Right lobe of liver (tissue), 6 donors: ENCODE measurements around the gene FAM174B. TPM values are rescaled to one million over a fixed set of nuclear protein-coding genes. Genes with fewer than 3 reads are reported as not detected.
A peak's percentile ranks its signal among the peaks of the same experiment; 100 is the strongest.

Experiments used
- ATAC-seq, 4 donors: fragments of 200-7000 bp; cut with Tn5 transposase; one replicate each; pipeline ENCODE4 v1.9.1; 2020; ENCODE audit warnings: mild to moderate bottlenecking in 4 of 4, moderate library complexity in 4 of 4
- DNase-seq, 3 donors: peaks; one replicate each; pipeline ENCODE4 v3.0.0-alpha.2; 2020
- H3K27ac ChIP-seq, 3 donors: fragments of 200-600 bp; one replicate each; pipeline ENCODE4 v1.8.0; 2022
- H3K27me3 ChIP-seq, 2 donors: fragments of 200-600 bp; one replicate each; pipeline ENCODE4 v1.8.0; 2022
- H3K36me3 ChIP-seq, 4 donors: fragments of 200-600 bp; sonication (generic) in 1 of 4; one replicate each; pipeline versions ENCODE4 v1.5.1 to v1.8.0; 2017 to 2022; ENCODE audit warnings: control low read depth in 1 of 4
- H3K4me1 ChIP-seq, 4 donors: fragments of 200-600 bp; sonication (generic) in 1 of 4; one replicate each; pipeline versions ENCODE4 v1.5.1 to v1.8.0; 2017 to 2022; ENCODE audit warnings: control low read depth in 1 of 4
- H3K4me3 ChIP-seq, 3 donors: fragments of 200-600 bp; one replicate each; pipeline ENCODE4 v1.8.0; 2022
- H3K9me3 ChIP-seq, 4 donors: fragments of 200-600 bp; sonication (generic) in 1 of 4; one replicate each; pipeline versions ENCODE4 v1.5.1 to v1.8.0; 2017 to 2022; ENCODE audit warnings: control low read depth in 1 of 4
- POLR2A ChIP-seq: fragments of 450-650 bp; IDR thresholded peaks from one replicate; pipeline ENCODE4 v1.6.1; 2017; ENCODE audit warnings: antibody characterized with exemption, mild to moderate bottlenecking
- WGBS: methylation state at CpG from one replicate; pipeline ENCODE4 v1.1.6; 2018; ENCODE audit warnings: low coverage, low lambda C conversion rate; ENCODE audit not compliant: insufficient coverage; ENCODE audit errors: missing lambda C conversion rate; 5-methylcytosine and 5-hydroxymethylcytosine counted together
- intact Hi-C, 2 donors: fragments of 100-400 bp; cut with DNase I; formaldehyde crosslinking; loops; one replicate each; pipeline versions ENCODE4 v1.11.2 to v1.14.1; 2022
- total RNA-seq, 6 experiments: library from RNA; depleted of rRNA in 2 of 6; stranded (reverse); fragments of >200 nt in 2 of 6; fragmentation: NEBNext Ultra II Directional in 3 of 6; extraction: Animal tissue kit (Norgen Biotek cat#: 25700) in 3 of 6; gene quantifications; one replicate each; pipeline versions ENCODE4 v1.1.0 to v1.2.4, GENCODE V29; 2016 to 2023
- TF ChIP-seq, protein P1 (sequence below), 4 donors: fragments of 200-600 bp in 3 of 4; fragments of 450-650 bp in 1 of 4; IDR thresholded peaks; one replicate each; pipeline versions ENCODE4 v1.5.1 to v1.8.0; 2016 to 2022; ENCODE audit warnings: antibody characterized with exemption in 4 of 4, mild to moderate bottlenecking in 2 of 4
- donor health status: DM: no; HTN: yes; CAD: no.
- donor health status: DM: no; HTN: no; CAD: no.
- donor health status: DM: no; HTN: no; CAD: no.
- donor health status: DM: no; HTN: yes; CAD: no.
- donor health status: DM: no; HTN: yes; CAD: no.

FAM174B gene
- total RNA-seq, 6 experiments from 2014 or later, result 2.0 to 11.9 (median 4.7) TPM

DNA sequence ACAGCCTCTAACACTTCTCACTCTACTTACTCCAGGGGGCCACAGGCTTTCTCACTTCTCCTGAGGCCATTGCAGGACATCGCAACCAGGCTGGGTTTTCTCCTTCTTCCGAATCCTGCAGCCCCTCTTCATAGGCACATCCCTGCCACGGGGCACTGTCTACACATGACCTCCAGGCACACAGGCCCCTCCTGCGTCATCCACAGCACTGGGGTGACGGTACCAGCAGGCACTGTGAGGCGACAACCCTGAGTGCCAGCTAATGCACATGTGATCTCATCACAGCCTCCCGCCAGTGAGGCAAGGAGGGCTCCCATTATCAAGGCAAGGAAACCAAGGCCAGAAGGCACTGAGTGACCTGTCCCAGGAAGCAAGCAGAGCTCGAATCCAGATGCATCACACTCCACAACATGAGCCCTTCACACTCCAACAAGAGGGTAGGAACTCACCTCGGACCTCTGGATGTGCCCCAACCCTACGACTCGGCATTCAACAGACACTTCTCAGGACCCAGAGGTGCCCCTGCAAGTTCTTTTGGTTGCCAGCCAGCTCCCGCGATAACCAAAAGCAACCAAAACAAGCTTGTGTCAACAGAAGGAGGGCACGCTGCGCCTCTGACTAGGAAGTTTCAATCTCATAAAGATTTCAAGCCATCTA is 16.7 kb downstream of the FAM174B start:
- ATAC-seq, result peak; percentile 29 to 54 (median 36)
- no peaks in the 10 kb centered on the region for H3K27me3 ChIP-seq
- DNase-seq, result peak in 1 of 3 donors; percentile 42
- no peak overlapping the region for H3K4me3 ChIP-seq
- H3K36me3 ChIP-seq, result no peaks in the 10 kb centered on the region
- peak overlapping the region in 1 of 3 donors; percentile 1 for H3K27ac ChIP-seq
- intact Hi-C loops, result no loop called here
- no peaks in the 10 kb centered on the region for H3K9me3 ChIP-seq
- no peak for TF ChIP-seq POLR2A
- TF ChIP-seq, protein P1, sequence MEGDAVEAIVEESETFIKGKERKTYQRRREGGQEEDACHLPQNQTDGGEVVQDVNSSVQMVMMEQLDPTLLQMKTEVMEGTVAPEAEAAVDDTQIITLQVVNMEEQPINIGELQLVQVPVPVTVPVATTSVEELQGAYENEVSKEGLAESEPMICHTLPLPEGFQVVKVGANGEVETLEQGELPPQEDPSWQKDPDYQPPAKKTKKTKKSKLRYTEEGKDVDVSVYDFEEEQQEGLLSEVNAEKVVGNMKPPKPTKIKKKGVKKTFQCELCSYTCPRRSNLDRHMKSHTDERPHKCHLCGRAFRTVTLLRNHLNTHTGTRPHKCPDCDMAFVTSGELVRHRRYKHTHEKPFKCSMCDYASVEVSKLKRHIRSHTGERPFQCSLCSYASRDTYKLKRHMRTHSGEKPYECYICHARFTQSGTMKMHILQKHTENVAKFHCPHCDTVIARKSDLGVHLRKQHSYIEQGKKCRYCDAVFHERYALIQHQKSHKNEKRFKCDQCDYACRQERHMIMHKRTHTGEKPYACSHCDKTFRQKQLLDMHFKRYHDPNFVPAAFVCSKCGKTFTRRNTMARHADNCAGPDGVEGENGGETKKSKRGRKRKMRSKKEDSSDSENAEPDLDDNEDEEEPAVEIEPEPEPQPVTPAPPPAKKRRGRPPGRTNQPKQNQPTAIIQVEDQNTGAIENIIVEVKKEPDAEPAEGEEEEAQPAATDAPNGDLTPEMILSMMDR (IDR thresholded peaks at IDR 0.05), result no peak
- peaks cover 0 to 14% (median 8%) of the 10 kb centered on the region in 4 donors for H3K4me1 ChIP-seq
- WGBS, result 58% methylated on average over 10 of the region's 15 CpGs

DNA sequence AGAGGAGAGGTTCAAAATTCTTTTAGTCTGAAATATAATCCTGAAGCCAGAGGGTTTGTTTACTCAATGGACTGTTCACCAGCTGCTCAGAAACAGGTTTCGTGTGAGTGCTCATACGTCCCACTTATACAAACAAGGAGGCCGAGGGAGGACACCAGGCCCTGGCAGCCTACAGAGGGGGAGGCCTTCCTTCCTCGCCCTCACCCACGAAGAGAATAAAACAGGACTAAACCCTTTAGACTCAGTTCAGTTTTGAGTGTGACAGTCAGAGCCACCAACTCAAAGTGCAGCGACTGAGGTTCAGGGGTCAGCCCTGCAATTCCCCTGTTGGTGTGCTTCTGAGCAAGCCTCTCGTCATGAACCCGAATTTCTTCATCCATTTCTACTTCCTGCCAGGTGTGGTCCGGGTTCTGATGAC is 17.3 kb downstream of the FAM174B start:
- H3K27ac ChIP-seq, result peak overlapping the region in 1 of 3 donors; percentile 1
- H3K4me3 ChIP-seq, result no peak overlapping the region
- no peaks in the 10 kb centered on the region for H3K27me3 ChIP-seq
- DNase-seq (peak in 1 of 3 donors; percentile 27), ATAC-seq (peak; percentile 82 to 88 (median 84))
- 23% methylated on average over 8 of the region's 9 CpGs for WGBS
- TF ChIP-seq, protein P1 (IDR thresholded peaks at IDR 0.05), result no peak
- TF ChIP-seq POLR2A, result no peak
- intact Hi-C loops, result no loop called here
- no peaks in the 10 kb centered on the region for H3K9me3 ChIP-seq
- no peaks in the 10 kb centered on the region for H3K36me3 ChIP-seq
- peaks cover 0 to 14% (median 8%) of the 10 kb centered on the region in 4 donors for H3K4me1 ChIP-seq

DNA sequence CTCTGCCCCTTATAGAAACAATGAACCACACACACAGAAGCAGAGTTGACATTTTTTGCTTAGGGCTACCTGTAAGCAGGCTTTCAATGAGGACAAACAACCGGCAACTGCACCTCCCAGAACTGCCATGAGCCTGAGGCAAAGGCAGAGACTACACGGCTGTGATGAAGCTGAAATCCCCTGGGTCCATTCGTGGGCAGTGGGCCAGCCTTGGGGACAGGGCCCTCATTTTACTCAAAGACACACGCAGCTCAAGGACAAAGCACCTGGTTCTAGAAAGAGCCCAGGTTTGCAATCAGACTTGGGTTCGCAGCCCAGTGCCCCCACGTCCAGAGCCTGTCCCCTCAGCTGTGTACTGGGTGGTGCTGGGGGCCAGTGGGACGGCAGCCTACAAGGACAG is 17.9 kb downstream of the FAM174B start:
- intact Hi-C loops, result no loop called here
- Histone ChIP-seq H3K4me3 (no peak overlapping the region), H3K27me3 (no peaks in the 10 kb centered on the region), H3K27ac (no peak overlapping the region), H3K9me3 (no peaks in the 10 kb centered on the region), H3K36me3 (no peaks in the 10 kb centered on the region), H3K4me1 (peaks cover 0 to 14% (median 8%) of the 10 kb centered on the region in 4 donors)
- TF ChIP-seq, protein P1 (IDR thresholded peaks at IDR 0.05), result no peak
- no peak for TF ChIP-seq POLR2A
- 90% methylated on average over 2 of the region's 7 CpGs for WGBS
- no peak for ATAC-seq
- DNase-seq, result peak in 1 of 3 donors; percentile 24

DNA sequence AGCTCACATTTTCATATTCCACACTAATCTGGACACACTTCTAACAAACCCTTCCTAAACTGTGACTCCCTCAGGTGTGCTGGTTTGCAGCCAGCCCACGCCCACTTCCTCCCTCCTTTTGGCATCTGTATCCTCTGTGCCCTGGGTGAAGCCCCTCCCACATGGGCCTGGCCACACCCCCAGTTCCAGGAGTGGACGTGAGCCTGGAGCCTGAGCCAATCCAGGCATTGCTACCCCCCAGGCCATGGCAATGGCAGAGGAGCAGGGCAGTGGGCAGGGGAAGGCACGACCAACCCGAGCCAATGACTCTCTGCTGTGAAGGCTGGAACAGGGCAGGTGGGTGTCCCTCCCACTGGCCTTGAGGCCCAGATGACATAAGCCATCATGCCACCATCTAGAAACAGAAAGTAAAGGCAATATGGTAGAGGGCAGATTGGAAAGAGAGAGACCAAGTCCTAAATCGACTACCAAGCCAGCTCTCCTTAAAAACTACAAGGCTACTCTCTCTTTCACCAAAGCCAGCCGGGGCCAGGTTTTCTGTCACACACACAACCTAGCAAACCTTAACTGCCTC is 18.6 kb downstream of the FAM174B start:
- Histone ChIP-seq H3K27me3 (no peaks in the 10 kb centered on the region), H3K9me3 (no peaks in the 10 kb centered on the region), H3K27ac (no peak overlapping the region), H3K4me3 (no peak overlapping the region), H3K36me3 (no peaks in the 10 kb centered on the region), H3K4me1 (peaks cover 0 to 14% (median 8%) of the 10 kb centered on the region in 4 donors)
- intact Hi-C loops, result no loop called here
- TF ChIP-seq, protein P1 (IDR thresholded peaks at IDR 0.05), result no peak
- no peak for TF ChIP-seq POLR2A
- peak in 2 of 4 donors; percentile 13 to 21 for ATAC-seq
- WGBS, result 72% methylated on average over 3 of the region's 6 CpGs
- peak in 1 of 3 donors; percentile 42 for DNase-seq
